K562 (cell line): ENCODE results near the gene LANCL1. TPM values are rescaled to one million over a fixed set of nuclear protein-coding genes. Genes with fewer than 3 reads are reported as not detected.
A peak's percentile ranks its signal among the peaks of the same experiment; 100 is the strongest.

ENCODE experiments used
- ATAC-seq: fragments of 200-7000 bp; cut with Tn5 transposase; 3 replicates; pipeline ENCODE4 v1.9.1; 2020; ENCODE audit warnings: moderate library complexity
- BruUV-seq: library from RNA; stranded (reverse); fragments of 400-500 nt; replicated peaks from 2 replicates; lab custom pipeline; 2021; lab: Mats Ljungman, UMichigan
- CTCF ChIA-PET: fragments of 300-600 bp; formaldehyde crosslinking; extraction: SDS; loops from one replicate; lab custom pipeline; 2021; ENCODE audit warnings: low intra/inter-chr PET ratio; lab: Yijun Ruan, JAX
- POLR2A ChIA-PET: fragments of 300-600, 350-650 bp; sonication (Branson Sonifier 250); formaldehyde crosslinking; extraction: SDS; loops from one replicate; lab custom pipeline; 2021; ENCODE audit warnings: antibody characterized with exemption, inconsistent platforms; lab: Yijun Ruan, JAX
- DNase-seq, 4 experiments: peaks; one replicate each; pipeline versions ENCODE4 v3.0.0 to v3.0.0-alpha.2; 2011 to 2018; ENCODE audit warnings: low spot score in 3 of 4, mixed read lengths in 3 of 4; ENCODE audit errors: extremely low read depth in 1 of 4
- FAIRE-seq: peaks from 2 replicates; lab custom pipeline; 2011; peaks lifted over from hg19 to GRCh38; lab: Jason Lieb, UNC
- H2AFZ ChIP-seq: 2 replicates; pipeline ENCODE4 v1.6.0; 2011; ENCODE audit warnings: low read depth, low read length, control low read depth, inconsistent platforms
- H3K27ac ChIP-seq: fragments of 200-600 bp; 3 replicates; pipeline ENCODE4 v1.8.0; 2011; ENCODE audit warnings: low read depth, mild to moderate bottlenecking, control low read depth, inconsistent platforms, low read length, moderate library complexity, mixed read lengths; ENCODE audit errors: extremely low read depth
- H3K27me3 ChIP-seq, 2 experiments: fragments of 300-600 bp in 1 of 2; 2 replicates in 1 of 2; 3 replicates in 1 of 2; pipeline versions ENCODE4 v1.6.0 to v1.8.0; 2011; ENCODE audit warnings: inconsistent platforms in 2 of 2, low read length in 2 of 2, mild to moderate bottlenecking in 1 of 2, mixed read lengths in 1 of 2, moderate library complexity in 1 of 2; ENCODE audit not compliant: control insufficient read depth in 2 of 2, insufficient read depth in 2 of 2
- H3K36me3 ChIP-seq: fragments of 300-600 bp; 3 replicates; pipeline ENCODE4 v1.8.0; 2011; ENCODE audit warnings: mild to moderate bottlenecking, low read length, inconsistent platforms; ENCODE audit not compliant: control insufficient read depth, insufficient read depth
- H3K4me1 ChIP-seq, 2 experiments: fragments of 200-600 bp in 1 of 2; replicated peaks in 1 of 2; 2 replicates in 1 of 2; 3 replicates in 1 of 2; pipeline versions ENCODE4 v1.5.1 to v1.8.0; 2011; ENCODE audit warnings: inconsistent platforms in 2 of 2, low read length in 2 of 2, mild to moderate bottlenecking in 1 of 2, mixed read lengths in 1 of 2, moderate library complexity in 1 of 2; ENCODE audit not compliant: control insufficient read depth in 2 of 2, insufficient read depth in 2 of 2
- H3K4me2 ChIP-seq: 2 replicates; pipeline ENCODE4 v1.6.1; 2011; ENCODE audit warnings: low read length, control low read depth, inconsistent platforms, mixed read lengths; ENCODE audit not compliant: insufficient read depth
- H3K4me3 ChIP-seq: fragments of 200-600 bp; sonication (generic), shearing (Covaris generic); 2 replicates; pipeline ENCODE4 v1.5.1; 2016; ENCODE audit warnings: control low read depth, inconsistent platforms
- H3K79me2 ChIP-seq: fragments of 200-600 bp; 3 replicates; pipeline ENCODE4 v1.8.0; 2011; ENCODE audit warnings: low read length, inconsistent platforms; ENCODE audit not compliant: control insufficient read depth, insufficient read depth
- H3K9ac ChIP-seq, 2 experiments: 2 replicates each; pipeline versions ENCODE4 v1.6.0 to v1.6.1; 2011; ENCODE audit warnings: low read depth in 2 of 2, low read length in 2 of 2, control low read depth in 1 of 2, inconsistent platforms in 1 of 2, mild to moderate bottlenecking in 1 of 2, mixed read lengths in 1 of 2; ENCODE audit not compliant: insufficient read depth in 1 of 2
- H3K9me1 ChIP-seq: one replicate; pipeline ENCODE4 v1.6.0; 2011; ENCODE audit warnings: inconsistent platforms, mild to moderate bottlenecking, low read length, moderate library complexity; ENCODE audit not compliant: control insufficient read depth, insufficient read depth
- H3K9me3 ChIP-seq: replicated peaks from 2 replicates; pipeline ENCODE4 v1.5.1; 2011; ENCODE audit warnings: low read depth, low read length, inconsistent platforms; ENCODE audit not compliant: control insufficient read depth, insufficient read depth
- H4K20me1 ChIP-seq: replicated peaks from 2 replicates; pipeline ENCODE4 v1.6.1; 2011; ENCODE audit warnings: low read length, inconsistent platforms, mixed read lengths; ENCODE audit not compliant: control insufficient read depth, insufficient read depth
- BRF1 ChIP-seq: IDR thresholded peaks from 3 replicates; pipeline ENCODE4 v1.6.1; 2011; ENCODE audit warnings: borderline replicate concordance, mild to moderate bottlenecking; ENCODE audit not compliant: insufficient read length; ENCODE audit errors: extremely low read depth
- CC2D1A ChIP-seq: fragments of 450-650 bp; IDR thresholded peaks from 2 replicates; pipeline ENCODE4 v1.6.1; 2017; ENCODE audit warnings: mild to moderate bottlenecking
- E4F1 ChIP-seq: fragments of 250-450 bp; sonication (Bioruptor Pico); IDR thresholded peaks from 2 replicates; pipeline ENCODE4 v1.5.0; 2021; ENCODE audit warnings: mild to moderate bottlenecking, borderline replicate concordance
- MAFG ChIP-seq: fragments of 450-650 bp; conservative IDR thresholded peaks from 2 replicates; pipeline ENCODE4 v1.6.1; 2016; ENCODE audit warnings: missing genetic modification characterization, missing compliant biosample characterization
- NFE2 ChIP-seq: IDR thresholded peaks from 2 replicates; pipeline ENCODE4 v1.6.1; 2014; ENCODE audit warnings: antibody characterized with exemption, low read depth
- NFE2L1 ChIP-seq: fragments of 450-650 bp; IDR thresholded peaks from 2 replicates; pipeline ENCODE4 v1.6.1; 2016; ENCODE audit warnings: missing genetic modification characterization, low read depth, mild to moderate bottlenecking, missing compliant biosample characterization, moderate library complexity, borderline replicate concordance
- WGBS: fragments of 100-300 bp; shearing (Covaris generic); methylation state at CpG from one replicate; pipeline ENCODE4 v1.1.6; 2016; ENCODE audit warnings: low coverage, mixed read lengths; ENCODE audit not compliant: insufficient coverage; ENCODE audit errors: missing lambda C conversion rate; 5-methylcytosine and 5-hydroxymethylcytosine counted together
- in situ Hi-C: fragments of 300-500 bp; cut with MboI; formaldehyde crosslinking; loops from 4 replicates; pipeline ENCODE4 v1.15.0; 2018; ENCODE audit warnings: inconsistent platforms, mixed read lengths
- intact Hi-C: fragments of 100-400 bp; cut with micrococcal nuclease; formaldehyde crosslinking; loops from 2 replicates; pipeline ENCODE4 v1.14.2; 2022
- polyA plus RNA-seq, 8 experiments: library from polyadenylated mRNA; depleted of rRNA in 4 of 8; stranded (reverse) in 5 of 8; unstranded in 3 of 8; fragments of >200 nt; fragmentation: Nextera tagmentation in 2 of 8; fragmentation: Illumina TruSeq in 1 of 8; extraction: Ambion mirVana in 2 of 8; extraction: Trizol in 1 of 8; gene quantifications; 2 replicates each; pipeline versions ENCODE4 v1.2.1 to v1.2.3, GENCODE V29; 2011 to 2014; ENCODE audit warnings: inconsistent platforms in 1 of 8, missing spikeins in 1 of 8
- total RNA-seq, 7 experiments: library from RNA; depleted of rRNA in 6 of 7; stranded (reverse); fragments of >200 nt in 6 of 7; fragmentation: Illumina TruSeq in 2 of 7; extraction: Trizol in 2 of 7; gene quantifications; 2 replicates each; pipeline versions ENCODE4 v1.2.1 to v1.2.3, GENCODE V29; 2011 to 2021; ENCODE audit warnings: low replicate concordance in 1 of 7

LANCL1 gene
- total and polyA plus RNA-seq, 9 of the 15 experiments (the other 6 are each of a cell fraction or from before 2014, with no cell fraction given), result 15.3 to 56.3 (median 30.1) TPM

GRCh38 chr2:210429403-210430137 lies 47.0 kb downstream of the LANCL1 start:
- no TSS peak for BruUV-seq
- H3K9ac ChIP-seq, result no peak overlapping the region
- FAIRE-seq (no peak), ATAC-seq (no peak), DNase-seq (no peak)
- H3K4me1 ChIP-seq, result no peaks in the 10 kb centered on the region
- no peaks in the 10 kb centered on the region for H3K27me3 ChIP-seq
- in situ Hi-C loops, result no loop called here
- intact Hi-C loops, result no loop called here
- H3K36me3 ChIP-seq, result peaks cover 13% of the 10 kb centered on the region; the same call in 1 of the 3 replicates
- no peaks in the 10 kb centered on the region for H4K20me1 ChIP-seq
- H3K9me3 ChIP-seq, result no peaks in the 10 kb centered on the region
- H3K4me3 ChIP-seq, result no peak overlapping the region
- H3K79me2 ChIP-seq, result no peaks in the 10 kb centered on the region
- POLR2A ChIA-PET, result no interaction called here
- no peak overlapping the region for H2AFZ ChIP-seq
- H3K9me1 ChIP-seq, result no peaks in the 10 kb centered on the region
- H3K27ac ChIP-seq, result no peak overlapping the region
- H3K4me2 ChIP-seq, result no peak overlapping the region
- CTCF ChIA-PET, result no interaction called here
- TF ChIP-seq NFE2 (peak; percentile 36; the same call in 1 of the 2 replicates), NFE2L1 (tag) (peak; percentile 14; the same call in 1 of the 2 replicates), BRF1 (no peak), CC2D1A (no peak), MAFG (peak; percentile 38), E4F1 (CRISPR knock-in tag) (no peak)
- 83% methylated on average over 2 of the region's 2 CpGs for WGBS
